Heart left ventricle (tissue), 16 donors: ENCODE data around the gene TBL1XR1. TPM values are rescaled to one million over a fixed set of nuclear protein-coding genes. Genes with fewer than 3 reads are reported as not detected.

ENCODE experiments used
- ATAC-seq, 4 donors: fragments of 200-7000 bp; cut with Tn5 transposase; one replicate each; pipeline ENCODE4 v1.9.1; 2020 to 2022; ENCODE audit warnings: moderate library complexity in 4 of 4, mild to moderate bottlenecking in 3 of 4, moderate number of reproducible peaks in 1 of 4
- DNase-seq, 5 donors: peaks; one replicate each; pipeline ENCODE4 v3.0.0-alpha.2; 2020
- H3K27ac ChIP-seq, 12 donors: fragments of 200-600 bp; sonication (generic) in 4 of 12; one replicate each; pipeline versions ENCODE4 v1.5.0 to v1.8.0; 2016 to 2022; ENCODE audit warnings: mild to moderate bottlenecking in 2 of 12
- H3K27me3 ChIP-seq, 9 donors: fragments of 200-600 bp; sonication (generic) in 2 of 9; one replicate each; pipeline versions ENCODE4 v1.5.1 to v1.8.0; 2016 to 2022; ENCODE audit warnings: mild to moderate bottlenecking in 3 of 9
- H3K36me3 ChIP-seq, 9 donors: fragments of 200-600 bp; sonication (generic) in 2 of 9; one replicate each; pipeline versions ENCODE4 v1.5.0 to v1.8.0; 2018 to 2022; ENCODE audit warnings: mild to moderate bottlenecking in 2 of 9
- H3K4me1 ChIP-seq, 12 donors: fragments of 200-600 bp; sonication (generic) in 4 of 12; one replicate each; pipeline versions ENCODE4 v1.5.0 to v1.8.0; 2016 to 2022; ENCODE audit warnings: mild to moderate bottlenecking in 3 of 12
- H3K4me3 ChIP-seq, 12 donors: fragments of 200-600 bp; sonication (generic) in 4 of 12; one replicate each; pipeline versions ENCODE4 v1.5.0 to v1.8.0; 2017 to 2022; ENCODE audit warnings: mild to moderate bottlenecking in 9 of 12, moderate library complexity in 4 of 12
- H3K9me3 ChIP-seq, 12 donors: fragments of 200-600 bp; sonication (generic) in 4 of 12; one replicate each; pipeline versions ENCODE4 v1.5.0 to v1.8.0; 2016 to 2022; ENCODE audit warnings: mild to moderate bottlenecking in 1 of 12
- POLR2A ChIP-seq, 2 donors: fragments of 450-650 bp; IDR thresholded peaks; one replicate each; pipeline ENCODE4 v1.6.1; 2017; ENCODE audit warnings: antibody characterized with exemption in 2 of 2, mild to moderate bottlenecking in 2 of 2, moderate library complexity in 2 of 2
- WGBS, 4 donors: extraction: QIAGEN DNeasy Blood & Tissue Kit in 2 of 4; methylation state at CpG; one replicate each; pipeline versions ENCODE4 v1.1.5 to v1.1.7; 2013 to 2018; 5-methylcytosine and 5-hydroxymethylcytosine counted together
- intact Hi-C, 10 donors: fragments of 100-400 bp; cut with DNase I; formaldehyde crosslinking; loops; one replicate each; pipeline versions ENCODE4 v1.11.1 to v1.14.2; 2022
- long read RNA-seq, 3 donors: library from polyadenylated mRNA; unstranded; transcript quantifications; one replicate each; pipeline ENCODE4 v2.0.0, GENCODE V29; 2020 to 2021
- polyA plus RNA-seq, 2 donors: library from polyadenylated mRNA; stranded (reverse); fragments of 200-250 nt; gene quantifications; one replicate each; pipeline ENCODE4 v1.2.3, GENCODE V29; 2013
- total RNA-seq, 9 donors: library from RNA; depleted of rRNA in 2 of 9; stranded (reverse); fragments of >200 nt in 2 of 9; fragmentation: NEBNext Ultra II Directional in 3 of 9; extraction: Animal tissue kit (Norgen Biotek cat#: 25700) in 3 of 9; gene quantifications; one replicate each; pipeline versions ENCODE4 v1.1.0 to v1.2.4, GENCODE V29; 2016 to 2023
- TF ChIP-seq, protein P1 (sequence below), 12 donors: fragments of 200-600 bp; sonication (generic) in 4 of 12; IDR thresholded peaks; one replicate each; pipeline versions ENCODE4 v1.5.0 to v1.8.0; 2018 to 2022; ENCODE audit warnings: antibody characterized with exemption in 12 of 12, mild to moderate bottlenecking in 5 of 12
- donor health status: ischemic (EF 13 %, LVEDD 7.1; RV severe dilation, severe dysfunction).
- donor health status: healthy with polysubstance abuse.
- donor health status: DM: no; HTN: yes; CAD: no.
- donor health status: DM: no; HTN: no; CAD: no.
- donor health status: ischemic (EF 25% LVEDD 6.9; RV normal size, moderate dysfunction).
- donor health status: ischemic (EF 25% LVEDD 5.7; RV mildly dilated, moderate dysfunction).
- donor health status: healthy.
- donor health status: DM: yes; HTN: yes; CAD: no.
- donor health status: ischemic (EF 35%, LVEDD 5.7; RV mildly dilated, moderate dysfunction).
- donor health status: nonischemic (EF 11% LVEDD 7.7; RV severe dilation, severe dysfunction).
- donor health status: DM: yes; HTN: yes; CAD: no.
- donor health status: PGD.
- donor health status: ischemic (EF 29% LVEDD 5.4; RV normal size, mild dysfunction).
- donor health status: nonischemic (EF 23%, LVEDD 6.1; RV moderate dilation, normal function).

The TBL1XR1 gene
- total RNA-seq = 100 to 1,000 TPM in 6 of 9 donors, 10 to 100 TPM in 3; 50.0 to 176 (median 120) TPM
- 10 to 100 TPM; 24.0 to 46.0 TPM for polyA plus RNA-seq
- long read RNA-seq, donor 1, full-length matches to known transcripts = 32 of 66 reads
- long read RNA-seq, donor 1, partial matches to known transcripts = 14 of 66 reads
- long read RNA-seq, donor 1, other reads (novel, unspliced or antisense) = 20 of 66 reads
- long read RNA-seq, donor 2, full-length matches to known transcripts = 26 of 55 reads
- long read RNA-seq, donor 2, partial matches to known transcripts = 8 of 55 reads
- long read RNA-seq, donor 2, other reads (novel, unspliced or antisense) = 21 of 55 reads
- long read RNA-seq, donor 3, full-length matches to known transcripts = 34 of 67 reads
- long read RNA-seq, donor 3, partial matches to known transcripts = 5 of 67 reads
- long read RNA-seq, donor 3, other reads (novel, unspliced or antisense) = 28 of 67 reads

DNA sequence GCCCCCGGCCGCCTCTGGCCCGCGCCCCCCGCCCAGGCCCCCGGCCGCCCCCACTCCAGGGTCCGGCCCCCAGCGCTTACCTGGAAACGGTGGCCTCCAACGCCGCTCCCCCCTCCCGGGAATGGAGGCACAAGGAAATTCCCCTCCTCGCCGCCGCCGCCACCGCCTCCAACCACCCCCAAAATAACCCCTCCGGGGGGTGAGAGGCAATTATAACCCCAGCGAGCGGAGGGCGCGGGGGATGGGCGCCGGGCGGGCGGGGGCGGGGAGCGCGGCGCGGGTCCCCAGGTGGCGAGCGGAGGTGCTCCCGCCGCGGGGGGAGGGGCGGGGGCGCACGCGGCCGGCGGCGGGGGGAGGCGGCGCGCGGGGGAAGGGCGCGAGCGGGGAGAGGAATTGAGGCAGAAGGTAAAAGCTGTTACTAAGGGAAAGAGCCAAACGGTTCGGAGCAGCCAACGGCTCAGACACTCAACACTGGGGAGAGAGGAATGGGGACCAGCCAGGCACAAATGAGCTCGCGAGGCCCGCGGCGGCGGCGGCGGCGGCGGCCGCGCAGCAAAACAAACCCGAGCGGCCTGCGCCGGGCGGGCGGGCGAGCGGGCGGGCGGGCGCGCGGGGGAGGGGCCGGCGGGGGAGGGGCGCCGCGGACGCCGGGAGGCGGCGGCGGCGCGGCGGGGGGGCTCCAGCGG, at the start of gene TBL1XR1:
TSS of gene TBL1XR1 (minus strand) at position 442 of the 686 bp plus-strand sequence. CDS start 132,505 bp downstream, outside the sequence.
- TF ChIP-seq, protein P1, sequence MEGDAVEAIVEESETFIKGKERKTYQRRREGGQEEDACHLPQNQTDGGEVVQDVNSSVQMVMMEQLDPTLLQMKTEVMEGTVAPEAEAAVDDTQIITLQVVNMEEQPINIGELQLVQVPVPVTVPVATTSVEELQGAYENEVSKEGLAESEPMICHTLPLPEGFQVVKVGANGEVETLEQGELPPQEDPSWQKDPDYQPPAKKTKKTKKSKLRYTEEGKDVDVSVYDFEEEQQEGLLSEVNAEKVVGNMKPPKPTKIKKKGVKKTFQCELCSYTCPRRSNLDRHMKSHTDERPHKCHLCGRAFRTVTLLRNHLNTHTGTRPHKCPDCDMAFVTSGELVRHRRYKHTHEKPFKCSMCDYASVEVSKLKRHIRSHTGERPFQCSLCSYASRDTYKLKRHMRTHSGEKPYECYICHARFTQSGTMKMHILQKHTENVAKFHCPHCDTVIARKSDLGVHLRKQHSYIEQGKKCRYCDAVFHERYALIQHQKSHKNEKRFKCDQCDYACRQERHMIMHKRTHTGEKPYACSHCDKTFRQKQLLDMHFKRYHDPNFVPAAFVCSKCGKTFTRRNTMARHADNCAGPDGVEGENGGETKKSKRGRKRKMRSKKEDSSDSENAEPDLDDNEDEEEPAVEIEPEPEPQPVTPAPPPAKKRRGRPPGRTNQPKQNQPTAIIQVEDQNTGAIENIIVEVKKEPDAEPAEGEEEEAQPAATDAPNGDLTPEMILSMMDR (IDR thresholded peaks at IDR 0.05) = no peak
- no peak for TF ChIP-seq POLR2A (IDR thresholded peaks at IDR 0.05)
- Histone ChIP-seq H3K4me3 (peak within 1 kb of the TSS; percentile 72 to 96 (median 90)), H3K9me3 (no peaks in the 10 kb centered on the region), H3K36me3 (no peaks in the 10 kb centered on the region), H3K27ac (peak within 1 kb of the TSS; percentile 96 to 99 (median 98)), H3K27me3 (no peaks in the 10 kb centered on the region), H3K4me1 (peaks cover 0 to 58% (median 23%) of the 10 kb centered on the region in 12 donors)
- ATAC-seq (peak; percentile 81 to 92 (median 89)), DNase-seq (peak; percentile 92 to 95 (median 95))
- intact Hi-C loops = loop anchor here in 9 of 10 donors (1.0 to 10.0 kb wide), 26 partner anchors 62 to 1185 kb away; no protein-coding TSS in a partner anchor
- 1% methylated on average over 24 to 90 of the region's 93 CpGs for whole genome bisulfite sequencing, 4 donors

DNA sequence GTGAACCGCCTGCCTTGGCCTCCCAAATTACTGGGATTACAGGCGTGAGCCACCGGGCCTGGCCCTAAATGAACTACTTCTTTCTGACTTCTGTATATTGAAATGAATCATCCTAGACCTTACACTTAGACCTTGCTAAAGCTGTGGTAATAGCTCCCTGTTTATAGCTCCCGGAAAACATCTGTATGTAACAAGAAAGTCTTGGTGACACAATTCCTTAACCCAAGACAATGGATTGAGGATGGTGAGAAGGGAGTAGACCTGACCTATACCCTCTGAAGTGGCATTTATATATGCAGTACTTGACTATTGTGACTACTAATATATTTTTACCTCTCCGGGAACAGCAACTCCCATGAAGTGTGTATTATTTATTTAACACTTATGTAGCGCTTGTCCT, 48.0 kb upstream of the TBL1XR1 start:
- no peaks in the 10 kb centered on the region for H3K36me3 ChIP-seq
- intact Hi-C loops = no loop called here
- H3K27ac ChIP-seq = no peak overlapping the region
- no peaks in the 10 kb centered on the region for H3K9me3 ChIP-seq
- ATAC-seq = no peak
- no peak for TF ChIP-seq POLR2A (IDR thresholded peaks at IDR 0.05)
- TF ChIP-seq, protein P1 (IDR thresholded peaks at IDR 0.05) = no peak
- 96 to 99% (median 96%) methylated on average over 6 of the region's 6 CpGs for WGBS, 4 donors
- no peak overlapping the region for H3K4me3 ChIP-seq
- no peak for DNase-seq
- H3K4me1 ChIP-seq = peaks cover 0 to 6% (median 0%) of the 10 kb centered on the region in 12 donors
- no peaks in the 10 kb centered on the region for H3K27me3 ChIP-seq

DNA sequence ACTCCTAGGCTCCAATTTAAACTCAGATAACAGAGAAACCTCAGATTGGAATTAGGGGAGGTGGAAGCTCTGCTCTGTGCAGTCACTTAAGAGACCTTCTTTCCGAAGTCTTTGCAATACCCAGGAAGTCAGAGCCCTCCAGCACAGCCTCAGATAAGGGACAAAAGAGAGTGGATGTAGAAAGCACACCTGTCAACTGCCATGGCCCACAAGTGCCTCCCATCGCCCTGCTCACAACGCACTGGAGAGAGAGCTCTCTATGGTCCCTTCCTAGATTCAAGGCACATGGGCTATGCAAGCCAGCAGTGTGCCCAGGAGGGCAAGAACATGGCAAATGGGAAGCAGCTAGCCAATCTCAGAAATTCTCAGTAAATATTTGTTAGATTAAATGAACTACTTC, 47.3 kb upstream of the TBL1XR1 start:
- TF ChIP-seq, protein P1 (IDR thresholded peaks at IDR 0.05) = no peak
- no peak for TF ChIP-seq POLR2A (IDR thresholded peaks at IDR 0.05)
- no peaks in the 10 kb centered on the region for H3K36me3 ChIP-seq
- intact Hi-C loops = no loop called here
- H3K4me3 ChIP-seq = no peak overlapping the region
- 90 to 100% (median 96%) methylated on average over 3 of the region's 3 CpGs for WGBS, 4 donors
- no peak for ATAC-seq
- peaks cover 0 to 6% (median 0%) of the 10 kb centered on the region in 12 donors for H3K4me1 ChIP-seq
- DNase-seq = no peak
- H3K27ac ChIP-seq = no peak overlapping the region
- no peaks in the 10 kb centered on the region for H3K27me3 ChIP-seq
- no peaks in the 10 kb centered on the region for H3K9me3 ChIP-seq

DNA sequence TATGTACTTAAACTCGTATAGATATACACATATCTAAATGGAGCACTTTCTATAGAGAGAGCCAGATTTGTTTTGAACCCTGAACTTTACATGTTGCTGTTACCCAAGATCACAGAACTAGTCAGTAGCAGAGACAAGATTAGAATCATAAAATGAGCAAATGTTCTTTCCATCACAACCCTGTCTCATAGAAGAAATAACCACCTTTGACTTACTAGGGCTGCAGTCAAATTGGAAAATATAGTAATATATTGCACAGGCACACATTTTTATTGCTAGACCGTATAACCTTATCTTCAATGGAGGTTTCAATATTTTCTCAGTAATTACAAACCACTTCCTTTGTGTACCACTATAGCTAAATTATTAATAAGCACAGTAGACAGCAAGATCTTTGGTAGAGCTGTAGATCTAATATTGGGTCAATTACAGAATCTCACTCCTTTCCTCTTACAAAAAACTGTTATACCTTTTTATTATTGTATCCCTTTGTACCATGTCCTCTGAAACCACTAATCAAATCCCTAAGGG, 41.5 kb upstream of the TBL1XR1 start:
- 85 to 97% (median 90%) methylated on average over 2 of the region's 2 CpGs for WGBS, 4 donors
- no peak for TF ChIP-seq POLR2A (IDR thresholded peaks at IDR 0.05)
- TF ChIP-seq, protein P1 (IDR thresholded peaks at IDR 0.05) = no peak
- ATAC-seq (no peak), DNase-seq (no peak)
- Histone ChIP-seq H3K27me3 (no peaks in the 10 kb centered on the region), H3K27ac (no peak overlapping the region), H3K36me3 (no peaks in the 10 kb centered on the region), H3K9me3 (no peaks in the 10 kb centered on the region), H3K4me3 (no peak overlapping the region), H3K4me1 (peaks cover 0 to 6% (median 0%) of the 10 kb centered on the region in 12 donors)
- intact Hi-C loops = no loop called here
